ENCODE results near the gene KCNG4. TPM values are rescaled to one million over a fixed set of nuclear protein-coding genes. Genes with fewer than 3 reads are reported as not detected.

Gene KCNG4
- polyA plus RNA-seq, 3 donors = not detected

- peaks cover 27% of the 10 kb centered on the region for H3K4me1 Mint-ChIP-seq
- Histone ChIP-seq H3K4me1 (ENCODE audit: control insufficient read depth in 1 of 2, insufficient read depth in 2 of 2, low read length in 2 of 2) (peaks cover 24 to 26% of the 10 kb centered on the region in 2 donors), H3K27ac (ENCODE audit: low read depth in 1 of 2, low read length in 2 of 2) (no peak overlapping the region), H3K4me2 (replicated peaks; ENCODE audit: extremely low read depth, low read length, poor library complexity, severe bottlenecking) (no peak overlapping the region), H2AFZ (ENCODE audit: insufficient read depth, low read depth, low read length, poor library complexity, severe bottlenecking) (no peak overlapping the region), H3K9me3 (replicated peaks in 1 of 2; ENCODE audit: control insufficient read depth in 1 of 2, insufficient read depth in 1 of 2, low read length in 2 of 2) (no peaks in the 10 kb centered on the region), H3K79me2 (ENCODE audit: insufficient read depth, low read length) (peaks cover 4% of the 10 kb centered on the region), H3K9ac (ENCODE audit: insufficient read depth, low read length, poor library complexity, severe bottlenecking) (no peak overlapping the region), H3K36me3 (replicated peaks in 1 of 2; ENCODE audit: control insufficient read depth in 1 of 2, insufficient read depth in 2 of 2, low read length in 2 of 2) (peaks cover 63 to 66% of the 10 kb centered on the region in 2 donors), H4K20me1 (ENCODE audit: insufficient read depth, low read length) (peaks cover 5% of the 10 kb centered on the region), H3K27me3 (ENCODE audit: control insufficient read depth in 2 of 2, insufficient read depth in 2 of 2, low read length in 2 of 2) (no peaks in the 10 kb centered on the region), H3K4me3 (replicated peaks in 1 of 3; ENCODE audit: low read depth in 2 of 3, low read length in 3 of 3) (no peak overlapping the region)
- intact Hi-C loops (cut with micrococcal nuclease) = no loop called here
- no peaks in the 10 kb centered on the region for H3K9me3 Mint-ChIP-seq
- 96% methylated on average over 27 of the region's 28 CpGs for WGBS (ENCODE audit: insufficient coverage)
- peaks cover 56 to 70% of the 10 kb centered on the region in 2 donors for H3K36me3 Mint-ChIP-seq
- H3K4me3 Mint-ChIP-seq = no peak overlapping the region
- H3K27me3 Mint-ChIP-seq (ENCODE audit: low read depth in 3 of 3) = peaks cover 1 to 5% (median 2%) of the 10 kb centered on the region in 3 donors
- H3K27ac Mint-ChIP-seq = peak overlapping the region in 5 of 7 donors; percentile 10 to 97 (median 69)
- DNase-seq = no peak
- TF ChIP-seq CTCF (IDR thresholded peaks at IDR 0.05) = no peak
Observed at GRCh38 chr16:84178892-84179611, 60.8 kb downstream of the KCNG4 start.

- DNase-seq = no peak
- Histone ChIP-seq H3K4me3 (replicated peaks in 1 of 3; ENCODE audit: low read depth in 2 of 3, low read length in 3 of 3) (no peak overlapping the region), H3K9me3 (replicated peaks in 1 of 2; ENCODE audit: control insufficient read depth in 1 of 2, insufficient read depth in 1 of 2, low read length in 2 of 2) (no peaks in the 10 kb centered on the region), H4K20me1 (ENCODE audit: insufficient read depth, low read length) (peaks cover 3% of the 10 kb centered on the region), H3K4me2 (replicated peaks; ENCODE audit: extremely low read depth, low read length, poor library complexity, severe bottlenecking) (no peak overlapping the region), H3K9ac (ENCODE audit: insufficient read depth, low read length, poor library complexity, severe bottlenecking) (no peak overlapping the region), H3K27ac (ENCODE audit: low read depth in 1 of 2, low read length in 2 of 2) (peak overlapping the region in 1 of 2 donors; percentile 32), H3K4me1 (ENCODE audit: control insufficient read depth in 1 of 2, insufficient read depth in 2 of 2, low read length in 2 of 2) (peaks cover 24 to 26% of the 10 kb centered on the region in 2 donors), H3K79me2 (ENCODE audit: insufficient read depth, low read length) (no peaks in the 10 kb centered on the region), H2AFZ (ENCODE audit: insufficient read depth, low read depth, low read length, poor library complexity, severe bottlenecking) (no peak overlapping the region), H3K27me3 (ENCODE audit: control insufficient read depth in 2 of 2, insufficient read depth in 2 of 2, low read length in 2 of 2) (no peaks in the 10 kb centered on the region), H3K36me3 (replicated peaks in 1 of 2; ENCODE audit: control insufficient read depth in 1 of 2, insufficient read depth in 2 of 2, low read length in 2 of 2) (peaks cover 58% of the 10 kb centered on the region in 2 donors)
- peaks cover 48 to 62% of the 10 kb centered on the region in 2 donors for H3K36me3 Mint-ChIP-seq
- TF ChIP-seq CTCF (IDR thresholded peaks at IDR 0.05) = no peak
- intact Hi-C loops (cut with micrococcal nuclease) = no loop called here
- WGBS (ENCODE audit: insufficient coverage) = 93% methylated on average over 11 of the region's 15 CpGs
- peaks cover 27% of the 10 kb centered on the region for H3K4me1 Mint-ChIP-seq
- H3K27me3 Mint-ChIP-seq (ENCODE audit: low read depth in 3 of 3) = peaks cover 1 to 5% (median 2%) of the 10 kb centered on the region in 3 donors
- H3K27ac Mint-ChIP-seq = peak overlapping the region in 5 of 7 donors; percentile 10 to 97 (median 83)
- no peaks in the 10 kb centered on the region for H3K9me3 Mint-ChIP-seq
- H3K4me3 Mint-ChIP-seq = no peak overlapping the region
Observed at GRCh38 chr16:84178146-84178765, 61.6 kb downstream of the KCNG4 start.
